Hematopoietic multipotent progenitor cell treated with erythropoietin and hydrocortisone succinate and interleukin-3 and kit ligand, for 15 days (in vitro differentiated cells): ENCODE results near the gene SLC38A9.
"Not testable (repeated sequence)": the region's sequence is repeated elsewhere in the genome, so short reads cannot be mapped to it uniquely, and the experiment has no call there.

ENCODE experiments used
- DNase-seq: peaks from one replicate; pipeline ENCODE4 v3.0.0-alpha.2; 2015; ENCODE audit warnings: low spot score

Gene SLC38A9

DNA sequence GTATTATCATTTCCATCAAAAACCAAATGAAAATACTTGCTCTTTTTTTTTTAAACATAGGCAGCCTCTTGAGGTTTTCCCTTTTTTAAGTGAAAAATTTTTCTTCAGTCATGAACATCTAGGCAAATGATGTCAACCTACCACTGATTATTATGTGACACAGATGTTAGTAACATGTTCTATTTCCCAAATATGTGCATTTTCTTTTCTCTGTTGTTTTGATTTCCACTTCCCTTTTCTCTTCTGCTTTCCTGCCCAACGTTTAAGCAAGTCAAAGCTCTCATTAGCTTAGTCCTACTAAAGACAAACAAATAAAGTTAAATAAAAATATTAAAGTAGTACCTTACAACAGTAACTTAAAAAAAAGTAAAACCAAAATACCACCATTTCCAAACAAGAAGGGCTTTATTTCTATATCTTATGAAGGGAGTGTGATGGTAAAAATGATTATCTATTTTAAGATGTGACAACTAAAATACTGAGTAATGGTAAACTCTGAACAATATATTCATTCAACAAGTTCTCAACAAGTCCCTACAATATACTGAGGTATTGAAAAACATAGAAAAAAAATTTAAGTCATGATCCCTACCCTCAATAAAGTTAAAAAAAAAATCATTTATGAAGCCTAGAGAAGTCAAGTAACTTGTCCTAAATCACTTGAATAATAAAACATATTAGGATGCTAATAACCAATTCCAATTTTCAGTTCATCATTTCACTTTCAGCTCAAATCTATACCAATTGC, 9.4 kb downstream of the SLC38A9 start:
- no peak for DNase-seq

DNA sequence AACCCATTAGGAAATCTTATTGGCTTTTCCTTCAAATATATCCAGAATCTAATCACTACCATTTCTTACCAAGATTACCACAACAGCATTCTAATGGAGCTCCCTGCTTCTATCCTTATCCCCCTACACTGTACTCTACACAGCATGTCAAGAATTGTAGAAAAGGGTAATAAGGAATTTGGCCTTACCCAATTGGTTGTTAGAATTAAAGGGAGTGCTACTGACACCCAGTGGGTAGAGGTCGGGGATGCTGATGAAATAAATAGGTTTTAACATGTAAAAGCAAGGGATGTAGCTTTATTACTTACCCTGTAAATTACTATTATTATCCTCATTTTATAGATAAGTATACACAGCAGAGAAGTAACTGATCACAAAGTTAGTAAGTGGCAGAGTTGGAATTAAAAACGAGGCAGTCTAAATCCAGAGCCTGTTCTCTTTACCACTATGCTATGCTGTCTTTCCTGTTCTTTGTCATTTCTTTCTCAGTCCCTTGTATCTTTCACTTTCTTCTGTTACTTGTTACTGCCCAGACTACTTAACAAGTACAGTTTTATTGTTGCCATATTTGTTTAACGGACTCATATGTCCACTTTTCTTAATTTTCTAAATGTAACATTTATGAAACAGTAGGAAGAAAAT, 10.5 kb downstream of the SLC38A9 start:
- no peak for DNase-seq

DNA sequence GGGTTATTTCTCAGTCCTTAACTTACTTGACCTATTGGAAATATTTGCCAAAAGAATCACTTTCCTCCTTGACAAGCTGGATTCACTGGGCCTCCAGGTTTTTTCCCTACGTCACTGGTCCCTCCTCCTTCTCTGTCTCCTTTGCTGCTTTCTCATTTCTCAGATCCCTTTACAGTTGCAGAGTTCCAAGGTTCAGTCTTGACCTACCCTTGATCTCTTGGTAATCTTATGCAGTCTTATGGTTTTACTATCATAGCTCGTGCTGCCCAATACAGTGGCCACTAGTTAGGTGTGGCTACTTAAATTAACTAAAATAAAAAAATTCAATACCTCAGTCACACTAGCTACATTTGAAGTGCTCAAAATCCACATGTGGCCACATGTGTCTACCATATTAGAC, 11.4 kb downstream of the SLC38A9 start:
- no peak for DNase-seq

DNA sequence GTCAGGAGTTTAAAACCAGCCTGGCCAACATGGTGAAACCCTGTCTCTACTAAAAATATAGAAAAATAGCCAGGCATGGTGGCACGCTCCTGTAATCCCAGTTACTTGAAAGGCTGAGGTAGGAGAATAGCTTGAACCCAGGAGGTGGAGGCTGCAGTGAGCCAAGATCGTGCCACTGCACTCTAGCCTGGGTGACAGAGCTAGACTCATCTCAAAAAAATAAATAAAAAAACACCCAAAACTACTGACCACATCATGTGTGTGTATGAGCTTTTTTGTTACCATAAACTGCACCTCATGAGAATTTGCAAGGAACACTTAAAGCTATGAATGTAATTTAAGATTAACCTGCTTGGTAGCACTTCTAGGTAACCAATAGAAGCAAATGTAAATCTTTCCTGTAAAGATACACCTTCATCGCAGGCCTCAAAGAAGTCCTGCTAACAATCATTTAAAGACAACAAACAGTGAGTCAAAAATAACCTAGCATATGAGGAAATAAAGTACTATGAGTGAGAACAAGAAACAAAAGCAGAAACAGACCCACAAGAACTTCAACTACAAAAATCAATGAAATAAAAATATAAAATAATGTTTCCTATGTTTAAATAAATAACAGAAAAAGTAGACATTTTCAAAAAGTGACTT, 13.0 kb downstream of the SLC38A9 start:
- no peak for DNase-seq

DNA sequence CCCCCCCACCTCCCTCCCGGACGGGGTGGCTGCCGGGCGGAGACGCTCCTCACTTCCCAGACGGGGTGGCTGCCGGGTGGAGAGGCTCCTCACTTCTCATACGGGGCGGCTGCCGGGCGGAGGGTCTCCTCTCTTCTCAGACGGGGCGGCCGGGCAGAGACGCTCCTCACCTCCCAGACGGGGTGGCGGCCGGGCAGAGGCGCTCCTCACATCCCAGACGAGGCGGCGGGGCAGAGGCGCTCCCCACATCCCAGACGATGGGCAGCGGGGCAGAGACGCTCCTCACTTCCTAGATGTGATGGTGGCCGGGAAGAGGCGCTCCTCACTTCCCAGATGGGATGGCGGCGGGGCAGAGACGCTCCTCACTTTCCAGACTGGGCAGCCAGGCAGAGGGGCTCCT, 15.4 kb downstream of the SLC38A9 start:
- DNase-seq: not testable (repeated sequence)

DNA sequence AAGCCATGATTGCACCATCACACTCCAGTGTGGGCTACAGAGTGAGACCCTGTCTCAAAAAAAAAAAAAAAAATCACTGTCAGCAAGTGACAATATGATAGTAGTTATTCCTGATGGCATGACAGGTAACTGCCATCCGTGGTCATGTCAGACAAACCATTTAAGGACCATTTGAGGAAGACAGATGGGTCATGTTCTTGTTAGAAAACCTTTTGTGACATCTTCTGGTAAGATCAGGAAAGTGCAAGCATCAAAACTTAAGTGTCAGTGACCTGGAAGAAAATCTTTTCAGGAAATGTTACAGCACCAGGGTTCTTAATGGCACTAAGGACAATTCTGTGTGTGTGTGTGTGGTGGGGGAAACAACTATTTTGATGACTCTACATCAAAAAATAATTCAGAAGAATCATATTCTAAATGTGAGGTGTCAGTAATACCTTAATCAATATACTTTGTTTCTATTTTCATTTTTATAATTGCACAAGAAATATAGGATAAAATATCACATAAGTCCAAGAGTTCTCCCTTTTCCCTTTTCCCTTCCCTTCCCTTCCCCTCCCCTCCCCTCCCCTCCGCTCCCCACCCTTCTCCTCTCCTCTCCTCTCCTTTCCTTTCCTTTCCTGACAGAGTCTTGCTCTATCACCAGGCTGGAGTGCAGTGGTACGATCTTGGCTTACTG, 17.8 kb downstream of the SLC38A9 start:
- no peak for DNase-seq

DNA sequence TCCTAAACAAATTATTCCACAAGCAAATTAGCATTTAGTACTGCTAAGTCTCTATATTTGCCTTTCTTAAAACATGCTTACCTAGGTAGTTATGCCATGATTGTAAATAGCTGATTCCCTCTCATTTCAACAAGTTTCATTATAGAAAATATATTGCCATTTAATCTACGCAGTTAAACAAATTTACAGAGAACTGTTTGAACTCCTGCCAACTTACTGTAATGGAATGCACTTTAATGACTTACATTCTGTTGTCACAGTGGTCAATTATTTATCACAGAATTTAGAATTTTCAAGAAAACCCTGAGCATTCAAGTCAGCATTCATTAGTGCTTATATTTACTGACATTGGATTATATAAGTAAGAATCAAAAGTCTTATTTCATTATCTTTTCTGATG, 19.6 kb downstream of the SLC38A9 start:
- no peak for DNase-seq

DNA sequence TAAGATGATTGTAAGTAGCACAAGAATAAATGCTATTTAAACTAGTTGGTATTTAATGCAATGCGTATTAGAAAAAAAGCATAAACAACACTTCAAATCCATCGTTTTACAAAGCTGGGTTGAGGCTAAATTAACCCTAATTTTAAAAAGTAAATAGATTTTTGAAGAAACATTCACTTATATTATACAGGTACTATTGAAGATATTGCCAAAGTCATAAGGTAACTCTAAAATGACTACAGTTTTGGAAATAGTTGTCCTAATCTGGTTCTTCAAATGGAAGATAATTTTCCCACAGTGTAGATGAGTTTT, 20.1 kb downstream of the SLC38A9 start:
- no peak for DNase-seq

DNA sequence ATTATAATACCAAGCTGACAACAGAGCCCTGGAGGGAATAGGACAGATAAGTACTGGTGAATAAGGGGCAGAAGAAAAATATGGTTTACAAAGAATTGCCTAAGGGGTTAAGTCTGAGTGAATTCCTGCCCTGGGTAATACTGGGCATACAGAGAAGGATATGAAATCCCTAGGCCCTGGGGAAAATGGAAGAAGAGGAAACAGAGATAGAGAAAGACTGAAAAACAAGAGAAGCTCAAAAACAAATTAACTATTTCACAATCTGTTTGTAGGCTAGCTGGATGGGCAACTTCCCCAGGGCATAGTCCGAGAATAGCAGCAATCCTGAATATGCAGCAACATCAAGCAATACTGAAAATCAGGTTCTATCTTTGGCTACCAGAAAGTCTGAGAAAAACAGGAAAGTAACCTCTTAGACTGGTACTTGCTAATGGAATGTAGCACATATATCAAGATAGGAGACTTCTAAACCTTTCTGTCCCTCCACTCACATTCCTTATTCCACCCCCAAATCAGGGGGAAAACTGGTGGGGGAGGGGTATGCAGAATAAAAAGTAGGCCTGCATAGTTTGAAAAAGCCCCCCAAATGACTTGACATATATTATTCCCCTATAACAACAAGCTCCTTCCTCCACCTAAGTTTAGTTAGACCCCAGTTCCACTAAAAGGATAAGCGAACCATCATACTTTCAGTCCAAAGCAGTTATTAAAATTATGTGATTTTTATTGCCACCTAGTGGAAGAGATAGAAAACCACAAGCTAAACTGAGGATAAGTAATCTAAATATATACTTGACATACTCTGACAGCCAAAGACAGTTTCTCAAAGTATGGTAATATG, 20.6 kb downstream of the SLC38A9 start:
- peak; percentile 60 for DNase-seq

DNA sequence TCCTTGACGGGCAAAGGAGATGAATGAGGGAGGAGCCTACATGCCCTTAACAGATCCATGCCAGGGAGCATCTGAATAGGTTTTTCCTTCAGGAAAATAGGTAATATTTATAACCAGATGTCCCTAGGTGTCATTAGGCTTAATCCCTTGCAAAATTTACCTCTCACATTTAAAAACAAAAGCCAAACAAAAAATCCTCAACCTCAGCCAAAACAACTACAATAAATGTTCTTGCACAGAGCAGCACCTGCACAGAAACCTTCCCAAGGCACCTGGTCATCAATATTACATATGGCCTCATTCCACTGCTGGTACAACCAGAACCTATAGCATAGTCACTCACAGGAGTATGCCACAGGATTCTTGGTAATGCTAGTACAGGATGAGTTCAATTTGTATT, 30.1 kb downstream of the SLC38A9 start:
- no peak for DNase-seq

DNA sequence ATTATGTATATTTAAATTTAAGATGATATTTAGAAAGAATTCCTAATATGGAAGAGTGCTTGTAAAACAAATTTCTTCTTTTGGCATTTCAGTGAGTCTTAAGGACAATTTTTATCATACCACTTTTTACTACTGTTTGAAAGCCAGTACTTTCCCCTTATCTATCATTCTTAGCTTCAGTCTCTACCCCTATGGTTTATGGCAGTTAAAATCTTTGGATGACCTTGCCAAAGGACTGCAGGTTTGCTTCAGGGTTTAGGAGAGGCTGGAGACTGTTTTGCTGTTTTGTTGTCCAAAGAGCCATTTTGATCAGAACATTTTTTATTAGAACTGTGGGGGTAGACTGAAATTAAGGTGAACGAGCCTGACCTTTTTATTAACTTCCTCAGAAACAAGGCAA, 30.8 kb downstream of the SLC38A9 start:
- DNase-seq: no peak

DNA sequence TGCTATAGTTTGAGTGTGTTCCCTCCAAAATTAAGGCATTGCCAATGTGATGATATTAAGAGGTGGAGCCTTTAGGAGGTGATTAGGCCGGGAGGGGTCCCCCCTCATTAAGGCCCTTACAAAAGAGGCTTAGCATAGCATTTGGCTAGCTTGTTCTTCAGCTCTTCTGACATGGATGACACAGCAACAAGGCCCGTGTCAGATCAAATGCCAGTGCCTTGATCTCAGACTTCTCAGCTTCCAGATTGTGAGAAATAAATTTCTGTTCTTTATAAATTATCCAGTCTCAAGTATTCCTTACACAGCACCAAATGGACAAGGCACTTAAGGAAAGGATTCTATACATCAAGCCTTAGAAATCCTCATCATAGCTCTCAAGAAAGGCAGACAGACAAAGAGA, 31.8 kb downstream of the SLC38A9 start:
- no peak for DNase-seq

DNA sequence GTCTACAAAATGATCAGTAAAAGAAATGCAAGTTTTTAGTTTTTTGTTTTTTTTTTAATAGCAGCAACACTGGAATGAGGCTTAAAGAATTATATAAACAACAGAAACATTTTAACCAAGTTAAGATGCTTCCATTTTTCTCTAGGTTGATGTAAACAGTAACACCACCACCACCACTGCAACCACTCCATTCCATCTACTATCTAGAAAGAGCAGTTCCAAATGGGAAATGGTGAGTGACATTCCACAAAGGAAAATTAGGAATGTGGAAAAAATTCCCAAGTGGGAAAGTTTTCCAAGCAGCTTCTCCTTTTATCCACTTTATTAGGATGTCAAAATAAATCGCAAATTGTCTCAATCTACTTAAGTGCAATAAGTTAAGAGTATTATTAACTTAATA, 32.6 kb downstream of the SLC38A9 start:
- DNase-seq: no peak

DNA sequence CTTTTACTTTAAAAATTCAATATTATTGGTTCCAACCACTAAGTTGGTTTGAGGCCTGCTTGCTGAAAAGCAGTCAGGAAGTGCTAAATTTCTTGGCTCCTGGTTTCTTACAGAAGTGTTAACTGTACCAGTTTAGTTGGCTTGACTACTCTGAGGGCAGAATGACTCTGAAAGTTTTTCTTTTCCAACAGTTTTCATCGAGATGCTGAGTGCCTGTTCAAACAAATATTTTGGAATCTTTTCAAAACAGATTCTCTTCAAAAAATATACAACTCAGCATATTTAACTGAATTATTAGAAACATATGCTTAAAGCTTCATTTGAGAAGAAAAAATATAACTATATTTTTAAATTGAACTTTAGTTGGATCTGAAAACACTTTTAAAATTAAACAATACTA, 37.0 kb downstream of the SLC38A9 start:
- no peak for DNase-seq

DNA sequence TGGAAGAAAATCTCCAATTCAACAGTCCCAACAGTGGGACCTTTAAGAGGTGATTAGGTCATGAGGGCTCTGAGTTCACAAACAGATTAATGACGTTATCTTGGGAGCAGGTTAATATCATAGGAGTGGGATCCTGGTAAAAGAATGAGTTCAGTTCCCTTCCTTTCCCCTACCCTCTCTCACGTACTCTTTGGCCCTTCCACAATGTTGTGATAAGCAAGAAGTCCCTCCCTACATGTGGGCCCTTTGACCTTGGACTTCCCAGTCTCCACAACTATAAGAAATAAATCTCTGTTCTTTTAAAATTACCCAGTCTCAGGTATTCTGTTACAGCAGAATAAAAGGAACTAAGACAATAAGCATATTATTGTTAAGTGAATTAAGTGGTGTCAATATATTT, 37.8 kb downstream of the SLC38A9 start:
- no peak for DNase-seq

DNA sequence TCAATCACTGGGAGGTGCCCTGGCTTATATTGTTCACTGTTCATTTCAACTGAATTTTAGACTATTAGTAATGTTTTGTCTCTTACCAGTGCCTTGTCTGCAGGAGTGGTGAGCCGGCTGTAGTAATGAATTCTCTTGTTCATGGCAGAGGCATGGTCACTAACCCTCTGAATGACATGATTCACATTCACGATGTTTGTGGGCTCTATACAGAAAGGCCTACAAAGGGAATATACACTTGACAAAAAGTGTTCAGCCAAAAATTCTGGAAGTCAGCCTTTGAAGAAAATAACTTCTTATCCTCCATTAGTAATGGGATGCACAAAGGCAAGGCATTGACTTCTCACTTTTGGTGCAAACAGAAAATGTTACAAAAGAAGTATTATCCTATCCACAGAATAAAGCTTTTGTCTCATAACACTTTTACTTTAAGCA, 39.6 kb downstream of the SLC38A9 start:
- DNase-seq: no peak

DNA sequence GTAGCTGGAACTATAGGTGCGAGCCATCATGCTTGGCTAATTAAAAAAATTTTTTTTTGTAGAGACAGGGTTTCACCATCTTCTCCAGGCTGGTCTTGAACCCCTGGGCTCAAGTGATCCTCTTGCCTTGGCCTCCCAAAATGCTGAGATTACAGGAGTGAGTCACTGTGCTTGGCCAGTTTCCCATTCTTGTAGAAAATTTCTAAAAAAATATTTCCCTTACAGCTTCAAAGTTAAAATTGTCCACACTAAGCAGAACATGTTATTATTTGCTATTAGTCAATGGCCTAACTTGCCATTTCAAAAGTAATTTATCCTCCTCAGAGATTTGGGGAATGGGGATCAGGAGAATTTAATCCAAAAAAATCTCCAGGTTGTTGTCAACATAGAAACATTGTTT, 40.1 kb downstream of the SLC38A9 start:
- DNase-seq: no peak

DNA sequence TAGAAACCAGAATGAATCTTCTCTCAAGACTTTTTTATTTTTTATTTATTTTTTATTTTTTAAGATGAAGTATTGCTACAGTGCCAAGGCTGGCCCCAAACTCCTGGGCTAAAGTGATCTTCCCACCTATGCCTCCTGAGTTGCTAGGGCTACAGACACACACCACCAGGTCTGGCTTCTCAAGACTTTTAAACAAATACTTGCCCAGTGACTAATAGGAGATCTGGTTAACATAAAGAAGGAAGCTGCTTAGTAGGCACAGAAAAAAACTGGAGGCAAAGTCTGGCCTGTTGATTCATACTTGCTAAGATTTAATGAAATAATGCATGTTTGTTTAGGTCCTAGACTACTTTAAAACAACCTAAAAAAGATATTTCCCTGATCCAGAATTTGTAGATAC, 43.8 kb downstream of the SLC38A9 start:
- DNase-seq: no peak

DNA sequence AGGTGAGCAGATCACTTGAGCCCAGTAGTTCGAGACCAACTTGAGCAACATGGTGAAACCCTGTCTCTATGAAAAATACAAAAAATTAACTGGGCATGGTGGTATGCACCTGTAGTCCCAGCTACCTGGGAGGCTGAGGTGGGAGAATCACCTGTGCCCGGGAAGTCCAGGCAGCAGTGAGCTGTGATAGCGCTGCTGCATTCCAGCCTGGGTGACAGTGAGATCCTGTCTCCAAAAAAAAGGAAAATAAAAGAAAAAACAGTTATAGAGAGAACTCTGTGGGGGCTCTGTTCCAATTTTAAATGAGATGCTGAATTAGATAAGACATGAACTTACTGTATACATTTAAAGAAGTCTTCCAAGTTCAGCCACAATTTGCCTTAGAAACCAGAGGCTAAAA, 44.2 kb downstream of the SLC38A9 start:
- DNase-seq: no peak

DNA sequence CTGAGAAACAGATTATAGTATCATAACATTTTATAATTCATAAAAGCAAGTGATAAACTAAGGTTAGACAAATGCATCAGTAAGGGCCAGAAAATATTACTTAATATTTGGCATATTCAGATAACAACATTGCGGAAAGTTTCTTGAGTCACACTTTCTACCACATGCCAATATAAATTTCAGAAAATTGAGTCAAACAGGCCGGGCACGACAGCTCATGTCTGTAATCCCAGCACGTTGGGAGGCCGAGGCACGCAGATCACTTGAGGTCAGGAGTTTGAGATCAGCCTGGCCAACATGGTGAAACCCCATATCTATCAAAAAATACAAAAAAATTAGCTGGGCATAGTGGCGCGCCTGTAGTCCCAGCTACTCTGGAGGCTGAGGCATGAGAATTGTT, 47.1 kb downstream of the SLC38A9 start:
- DNase-seq: no peak

DNA sequence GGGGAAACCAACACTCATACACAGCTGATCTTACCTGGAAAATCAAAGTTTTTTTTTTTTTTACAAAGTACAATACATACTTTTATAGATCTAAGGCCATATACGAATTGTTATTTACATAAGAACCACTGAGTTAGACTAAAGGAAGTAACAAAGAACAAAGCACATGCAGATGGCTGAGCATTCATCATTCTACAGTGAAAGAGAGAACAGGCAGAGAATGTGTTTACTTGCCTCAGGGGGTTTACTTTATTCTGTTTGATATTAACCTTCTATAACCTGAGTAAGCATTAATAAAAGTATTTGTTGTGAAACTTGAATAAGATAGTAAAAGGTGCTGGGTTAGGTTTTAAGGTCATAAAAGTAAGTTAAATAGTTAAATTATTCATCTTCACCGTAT, 54.7 kb downstream of the SLC38A9 start:
- no peak for DNase-seq

DNA sequence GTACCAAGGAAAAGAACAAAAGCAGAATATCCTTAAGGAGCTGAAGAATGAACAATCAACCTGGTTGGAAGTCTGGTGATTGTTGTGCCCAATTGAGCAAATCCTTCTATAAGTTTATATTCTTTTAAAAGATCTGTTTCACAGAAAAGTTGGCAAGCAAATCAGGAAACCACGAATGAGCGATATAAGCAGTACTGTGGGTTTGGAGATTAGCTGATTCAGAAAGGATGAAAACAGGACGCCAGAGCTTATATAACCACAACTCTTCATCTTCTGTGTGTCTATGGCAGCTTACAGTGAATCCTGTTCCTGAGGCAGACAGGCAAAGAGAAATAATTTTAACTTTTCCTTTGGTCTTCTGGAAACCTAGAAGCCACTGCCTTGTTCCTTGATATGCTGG, 61.7 kb downstream of the SLC38A9 start:
- no peak for DNase-seq
